Chondrocyte (in vitro differentiated cells): ENCODE measurements around the gene AIF1L. TPM values are rescaled to one million over a fixed set of nuclear protein-coding genes. Genes with fewer than 3 reads are reported as not detected.

Experiments used
- DNase-seq: peaks from one replicate; pipeline ENCODE4 v3.0.0; 2021; ENCODE audit warnings: mixed read lengths, low spot score
- H3K27ac Mint-ChIP-seq: one replicate; pipeline ENCODE4 v1.8.0; 2021; ENCODE audit warnings: mild to moderate bottlenecking, moderate library complexity, mixed read lengths; ENCODE audit not compliant: unreplicated experiment
- H3K27me3 Mint-ChIP-seq: 2 replicates; pipeline ENCODE4 v1.8.0; 2021; ENCODE audit warnings: low read depth, mixed read lengths
- H3K36me3 Mint-ChIP-seq: 2 replicates; pipeline ENCODE4 v1.8.0; 2021; ENCODE audit warnings: low read depth, mixed read lengths
- H3K4me1 Mint-ChIP-seq: 2 replicates; pipeline ENCODE4 v1.8.0; 2021; ENCODE audit warnings: low read depth, mild to moderate bottlenecking, mixed read lengths
- H3K4me3 Mint-ChIP-seq: one replicate; pipeline ENCODE4 v1.8.0; 2021; ENCODE audit warnings: mild to moderate bottlenecking, moderate library complexity, mixed read lengths; ENCODE audit not compliant: unreplicated experiment
- H3K9me3 Mint-ChIP-seq: 2 replicates; pipeline ENCODE4 v1.8.0; 2021; ENCODE audit warnings: low read depth, mixed read lengths
- total RNA-seq: library from RNA; stranded (reverse); gene quantifications from 3 replicates; pipeline ENCODE4 v1.2.1, GENCODE V29; 2021
- TF ChIP-seq, protein P1 (sequence below): fragments of 200-600 bp; sonication (generic); IDR thresholded peaks from 2 replicates; pipeline ENCODE4 v1.5.0; 2021; ENCODE audit warnings: antibody characterized with exemption, mild to moderate bottlenecking, moderate library complexity

AIF1L gene
- total RNA-seq, 1 donor from 2014 or later: 30.1 TPM

DNA sequence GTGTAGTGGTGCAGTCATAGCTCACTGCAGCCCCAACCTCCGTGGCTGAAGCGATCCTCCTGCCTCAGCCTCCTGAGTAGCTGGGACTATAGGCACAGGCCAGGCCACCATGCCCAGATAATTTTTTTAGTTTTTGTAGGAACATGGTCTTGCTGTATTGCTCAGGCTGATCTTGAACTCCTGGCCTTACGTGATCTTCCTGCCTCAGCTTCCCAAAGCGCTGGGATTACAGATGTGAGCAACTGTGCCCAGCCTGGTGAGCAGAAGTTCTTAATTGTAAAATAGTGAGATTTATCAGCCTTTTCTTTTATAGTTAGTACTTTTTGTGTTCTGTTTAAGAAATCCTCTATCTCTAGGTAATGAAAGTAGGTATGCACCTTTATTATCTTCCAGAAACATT lies 71.6 kb downstream of the AIF1L start:
- Mint-ChIP-seq H3K9me3 (no peaks in the 10 kb centered on the region), H3K27ac (no peak overlapping the region), H3K4me1 (no peaks in the 10 kb centered on the region), H3K27me3 (no peaks in the 10 kb centered on the region), H3K4me3 (no peak overlapping the region), H3K36me3 (peaks cover 16% of the 10 kb centered on the region)
- DNase-seq: no peak
- TF ChIP-seq, protein P1, sequence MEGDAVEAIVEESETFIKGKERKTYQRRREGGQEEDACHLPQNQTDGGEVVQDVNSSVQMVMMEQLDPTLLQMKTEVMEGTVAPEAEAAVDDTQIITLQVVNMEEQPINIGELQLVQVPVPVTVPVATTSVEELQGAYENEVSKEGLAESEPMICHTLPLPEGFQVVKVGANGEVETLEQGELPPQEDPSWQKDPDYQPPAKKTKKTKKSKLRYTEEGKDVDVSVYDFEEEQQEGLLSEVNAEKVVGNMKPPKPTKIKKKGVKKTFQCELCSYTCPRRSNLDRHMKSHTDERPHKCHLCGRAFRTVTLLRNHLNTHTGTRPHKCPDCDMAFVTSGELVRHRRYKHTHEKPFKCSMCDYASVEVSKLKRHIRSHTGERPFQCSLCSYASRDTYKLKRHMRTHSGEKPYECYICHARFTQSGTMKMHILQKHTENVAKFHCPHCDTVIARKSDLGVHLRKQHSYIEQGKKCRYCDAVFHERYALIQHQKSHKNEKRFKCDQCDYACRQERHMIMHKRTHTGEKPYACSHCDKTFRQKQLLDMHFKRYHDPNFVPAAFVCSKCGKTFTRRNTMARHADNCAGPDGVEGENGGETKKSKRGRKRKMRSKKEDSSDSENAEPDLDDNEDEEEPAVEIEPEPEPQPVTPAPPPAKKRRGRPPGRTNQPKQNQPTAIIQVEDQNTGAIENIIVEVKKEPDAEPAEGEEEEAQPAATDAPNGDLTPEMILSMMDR: no peak

DNA sequence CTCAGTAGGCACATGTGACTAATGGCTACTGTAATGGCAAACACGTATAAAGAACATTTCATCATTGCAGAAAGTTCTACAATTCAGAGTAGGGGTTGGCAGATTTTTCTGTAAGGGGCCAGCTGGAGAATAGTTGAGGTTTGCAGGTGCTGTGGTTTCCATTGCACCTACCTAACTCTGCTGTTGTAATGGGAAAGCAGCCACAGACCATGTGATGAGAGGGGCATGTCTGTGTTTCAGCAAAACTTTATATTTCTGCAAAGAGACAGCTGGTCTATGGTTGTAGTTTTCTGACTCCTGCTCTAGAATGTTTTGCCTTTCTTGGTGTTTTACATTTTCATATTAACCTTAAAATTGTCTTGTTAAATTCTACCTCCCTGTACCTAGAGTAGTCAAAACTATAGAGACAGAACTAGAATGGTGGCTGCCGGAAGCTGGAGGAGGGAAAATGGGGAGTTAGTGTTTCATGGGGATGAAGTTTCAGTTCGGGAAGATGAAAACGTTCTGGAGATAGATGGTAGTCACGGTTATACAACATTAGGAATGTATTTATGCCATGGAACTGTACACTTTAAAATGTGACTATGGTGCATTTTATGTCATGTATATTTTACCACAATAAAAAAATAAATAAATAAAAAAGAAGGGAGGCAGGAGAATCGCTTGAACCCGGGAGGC lies 73.4 kb downstream of the AIF1L start:
- TF ChIP-seq, protein P1: no peak
- Mint-ChIP-seq H3K4me3 (no peak overlapping the region), H3K9me3 (no peaks in the 10 kb centered on the region), H3K27ac (no peak overlapping the region), H3K36me3 (peaks cover 8% of the 10 kb centered on the region), H3K27me3 (no peaks in the 10 kb centered on the region), H3K4me1 (no peaks in the 10 kb centered on the region)
- no peak for DNase-seq

Other genes with a start within 250 kb of the AIF1L start
- not detected in 3 replicates for gene QRFP, start 199.7 kb upstream of the AIF1L start, total RNA-seq
- 6.8 to 81.5 TPM (median 8.3 TPM) in 3 replicates for gene FIBCD1, start 157.3 kb upstream of the AIF1L start, total RNA-seq
- 0.95 to 7.3 TPM (median 1.2 TPM) in 3 replicates for gene LAMC3, start 87.4 kb upstream of the AIF1L start, total RNA-seq
- 32.6 to 48.3 TPM (median 36.0 TPM) in 3 replicates for gene NUP214, start 29.1 kb downstream of the AIF1L start, total RNA-seq
- gene FAM78A, start 180.0 kb downstream of the AIF1L start, total RNA-seq: 1.4 to 1.6 TPM (median 1.5 TPM) in 3 replicates
- gene PLPP7, start 193.2 kb downstream of the AIF1L start, total RNA-seq: 1.1 to 2.3 TPM (median 1.5 TPM) in 3 replicates